Activated naive CD8-positive, alpha-beta T cell treated with anti-CD3 and anti-CD28 coated beads, Interleukin-2, amount 50 U/mL, for 24 hours (primary cell): ENCODE data around the gene RBMS3.

Source experiments
- ATAC-seq: fragments of 150-1000 bp; cut with Tn5 transposase; one replicate; pipeline ENCODE4 v1.10.0; 2021
- DNase-seq: peaks from one replicate; pipeline ENCODE4 v3.0.0; 2021
- H3K27ac Mint-ChIP-seq: one replicate; pipeline ENCODE4 v1.8.0; 2021; ENCODE audit warnings: mild to moderate bottlenecking, mixed read lengths
- H3K27me3 Mint-ChIP-seq: one replicate; pipeline ENCODE4 v1.8.0; 2021; ENCODE audit warnings: mixed read lengths
- H3K36me3 Mint-ChIP-seq: one replicate; pipeline ENCODE4 v1.8.0; 2021; ENCODE audit warnings: low read depth, mixed read lengths
- H3K4me1 Mint-ChIP-seq: one replicate; pipeline ENCODE4 v1.8.0; 2021; ENCODE audit warnings: mixed read lengths
- H3K4me3 Mint-ChIP-seq: one replicate; pipeline ENCODE4 v1.8.0; 2021; ENCODE audit warnings: mild to moderate bottlenecking, moderate library complexity, mixed read lengths
- H3K9me3 Mint-ChIP-seq: one replicate; pipeline ENCODE4 v1.8.0; 2021; ENCODE audit warnings: mixed read lengths

RBMS3 gene

GRCh38 chr3:29612536-29612935, 331.7 kb downstream of the RBMS3 start:
- H3K4me1 Mint-ChIP-seq = no peaks in the 10 kb centered on the region
- H3K4me3 Mint-ChIP-seq = no peak overlapping the region
- no peaks in the 10 kb centered on the region for H3K36me3 Mint-ChIP-seq
- peaks cover 5% of the 10 kb centered on the region for H3K9me3 Mint-ChIP-seq
- no peak for ATAC-seq
- H3K27me3 Mint-ChIP-seq = no peaks in the 10 kb centered on the region
- no peak overlapping the region for H3K27ac Mint-ChIP-seq
- no peak for DNase-seq

DNA sequence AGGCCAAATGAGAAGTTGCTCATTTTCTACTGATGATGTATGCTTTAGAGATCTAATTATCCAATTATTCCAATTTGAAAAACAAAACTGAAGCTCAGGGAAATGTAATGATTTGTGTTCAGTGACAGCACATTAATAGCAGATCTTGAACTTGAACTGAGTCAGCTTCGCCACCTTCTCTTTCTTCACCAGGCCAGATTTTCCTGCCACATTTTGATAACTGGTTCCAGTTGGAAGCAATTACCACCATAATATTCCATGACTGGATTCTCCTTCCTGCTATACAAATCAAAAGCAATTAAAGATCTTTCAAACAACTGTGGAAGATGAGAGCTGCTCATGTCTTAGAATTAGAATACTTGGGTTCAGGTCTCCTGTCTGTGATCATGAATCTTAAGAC, 334.1 kb downstream of the RBMS3 start:
- DNase-seq (no peak), ATAC-seq (no peak)
- no peak overlapping the region for H3K27ac Mint-ChIP-seq
- H3K4me1 Mint-ChIP-seq = no peaks in the 10 kb centered on the region
- H3K9me3 Mint-ChIP-seq = peaks cover 5% of the 10 kb centered on the region
- H3K27me3 Mint-ChIP-seq = no peaks in the 10 kb centered on the region
- no peaks in the 10 kb centered on the region for H3K36me3 Mint-ChIP-seq
- H3K4me3 Mint-ChIP-seq = no peak overlapping the region

DNA sequence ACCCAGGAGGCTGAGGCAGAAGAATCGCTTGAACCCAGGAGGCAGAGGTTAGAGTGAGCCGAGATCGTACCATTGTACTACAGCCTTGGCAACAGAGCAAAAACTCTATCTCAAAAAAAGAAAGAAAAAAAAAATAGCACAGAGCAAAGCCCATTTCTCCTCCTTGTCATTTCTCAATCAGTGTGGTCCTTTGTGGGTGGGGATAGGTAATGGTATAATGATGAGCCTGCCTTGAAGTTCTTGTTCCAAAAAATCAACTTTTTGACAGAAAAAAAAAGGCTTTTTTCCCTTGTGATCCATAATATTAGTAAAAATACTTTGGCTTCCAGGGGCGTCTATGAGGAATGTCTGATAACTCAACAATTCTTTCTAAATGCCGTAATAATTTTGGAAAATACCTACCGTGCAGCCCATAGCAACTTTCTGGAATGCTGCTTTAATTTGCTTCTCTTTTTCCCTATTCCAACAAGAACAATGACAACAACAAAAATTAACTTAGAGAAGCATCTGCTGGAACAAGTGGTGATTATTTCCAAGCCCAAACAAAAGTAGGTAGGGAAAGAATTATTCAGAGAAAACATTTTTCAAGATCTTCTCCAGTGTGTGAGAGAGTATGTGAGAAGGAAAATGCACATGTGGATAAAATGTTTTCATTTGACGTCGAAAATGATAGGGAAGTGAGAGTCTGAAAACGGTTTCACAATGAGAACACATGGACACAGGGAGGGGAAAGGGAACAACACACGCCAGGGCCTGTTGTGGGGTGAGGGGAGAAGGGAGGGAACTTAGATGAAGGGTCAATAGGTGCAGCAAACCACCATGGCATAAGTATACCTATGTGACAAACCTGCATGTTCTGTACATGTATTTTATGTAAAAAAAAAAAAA, 337.8 kb downstream of the RBMS3 start:
- ATAC-seq (no peak), DNase-seq (no peak)
- Mint-ChIP-seq H3K4me3 (no peak overlapping the region), H3K27me3 (peaks cover 2% of the 10 kb centered on the region), H3K9me3 (peaks cover 5% of the 10 kb centered on the region), H3K36me3 (no peaks in the 10 kb centered on the region), H3K27ac (no peak overlapping the region), H3K4me1 (no peaks in the 10 kb centered on the region)

DNA sequence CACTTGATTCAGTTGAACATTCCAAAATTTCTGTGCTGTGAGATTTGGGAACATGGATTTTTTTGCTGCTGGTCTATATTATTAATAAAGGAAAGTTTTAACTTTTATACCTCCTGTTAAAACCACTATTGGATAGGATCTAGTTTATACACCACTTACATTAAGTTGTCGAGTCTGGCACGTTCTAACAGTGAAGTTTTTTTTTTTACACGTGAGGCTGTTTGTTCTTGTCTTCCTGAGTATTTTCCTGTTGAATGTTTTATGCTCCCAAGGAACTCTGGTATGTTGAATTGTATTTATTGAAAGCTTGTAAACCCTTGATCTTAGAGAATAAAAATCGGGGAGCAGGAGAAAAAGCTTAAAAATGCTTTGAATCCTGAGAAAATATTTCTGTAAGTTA, 338.8 kb downstream of the RBMS3 start:
- Mint-ChIP-seq H3K4me1 (no peaks in the 10 kb centered on the region), H3K27ac (no peak overlapping the region), H3K27me3 (peaks cover 2% of the 10 kb centered on the region), H3K9me3 (peaks cover 5% of the 10 kb centered on the region), H3K36me3 (no peaks in the 10 kb centered on the region), H3K4me3 (no peak overlapping the region)
- ATAC-seq (no peak), DNase-seq (no peak)

DNA sequence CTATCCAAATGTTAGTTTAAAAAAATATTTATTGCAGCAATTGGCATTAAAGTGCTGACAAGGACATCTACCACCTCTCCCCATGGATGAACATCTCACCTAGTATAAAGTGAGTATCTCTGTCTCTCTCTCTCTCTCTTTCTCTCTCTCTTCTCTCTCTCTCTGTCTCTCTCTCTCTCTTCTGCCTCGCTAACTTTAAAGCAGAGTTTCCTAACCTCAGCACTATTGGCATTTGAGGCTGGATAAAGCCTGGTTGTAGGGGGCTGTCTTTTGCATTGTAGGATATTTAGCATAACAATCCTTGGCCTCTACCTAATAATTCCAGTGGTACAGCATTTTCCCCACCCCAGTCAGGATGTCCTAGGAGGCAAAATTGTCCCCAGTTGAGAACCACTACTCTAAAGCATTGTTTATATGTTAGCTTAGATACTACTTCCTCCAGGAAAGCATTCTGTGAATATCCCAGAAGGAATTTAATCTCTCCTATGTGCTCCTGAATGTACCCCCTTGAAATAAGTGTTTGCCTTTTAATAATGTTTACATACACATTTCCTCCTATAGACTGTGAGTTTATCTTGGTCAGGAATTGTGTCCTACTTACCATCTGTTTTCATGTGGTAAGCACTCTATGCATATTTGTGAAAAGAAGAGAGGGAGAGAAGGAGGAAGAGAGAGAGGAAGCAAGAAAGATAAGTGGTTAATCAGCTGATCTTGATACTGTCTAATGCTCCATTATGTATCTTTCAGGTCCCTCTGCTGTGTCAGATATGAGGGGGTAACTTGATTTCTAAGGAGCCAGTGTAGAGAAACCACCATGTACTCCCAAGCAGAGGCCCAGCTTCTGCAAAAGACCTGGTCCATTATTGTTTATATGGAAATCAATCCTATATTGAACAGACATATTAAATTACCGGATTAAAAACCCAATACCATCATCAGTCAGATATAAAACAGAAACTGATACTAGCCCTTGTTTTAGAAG, 346.6 kb downstream of the RBMS3 start:
- Mint-ChIP-seq H3K36me3 (no peaks in the 10 kb centered on the region), H3K9me3 (no peaks in the 10 kb centered on the region), H3K27me3 (peaks cover 2% of the 10 kb centered on the region), H3K27ac (no peak overlapping the region), H3K4me3 (no peak overlapping the region), H3K4me1 (no peaks in the 10 kb centered on the region)
- ATAC-seq = no peak
- DNase-seq = no peak

DNA sequence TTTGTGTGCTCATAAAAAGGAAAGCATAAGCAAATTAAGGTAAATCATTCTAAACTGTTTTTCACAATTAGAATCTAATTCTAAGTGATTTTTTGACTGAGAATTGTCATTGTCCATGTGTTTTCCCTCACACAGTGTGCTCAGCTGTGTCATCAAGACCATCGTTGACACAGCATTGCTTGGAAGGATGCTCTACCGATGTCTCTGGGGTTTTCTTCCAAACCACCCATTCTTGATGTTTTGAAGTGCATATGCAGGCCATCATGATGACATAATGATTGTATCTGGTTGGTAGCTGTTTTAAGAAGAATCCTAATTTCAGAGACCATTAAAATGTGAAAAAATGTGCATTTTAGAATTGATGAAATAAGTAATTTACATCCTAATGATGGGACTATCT, 347.9 kb downstream of the RBMS3 start:
- DNase-seq (no peak), ATAC-seq (no peak)
- no peaks in the 10 kb centered on the region for H3K27me3 Mint-ChIP-seq
- H3K27ac Mint-ChIP-seq = no peak overlapping the region
- no peaks in the 10 kb centered on the region for H3K4me1 Mint-ChIP-seq
- H3K9me3 Mint-ChIP-seq = no peaks in the 10 kb centered on the region
- H3K4me3 Mint-ChIP-seq = no peak overlapping the region
- no peaks in the 10 kb centered on the region for H3K36me3 Mint-ChIP-seq

DNA sequence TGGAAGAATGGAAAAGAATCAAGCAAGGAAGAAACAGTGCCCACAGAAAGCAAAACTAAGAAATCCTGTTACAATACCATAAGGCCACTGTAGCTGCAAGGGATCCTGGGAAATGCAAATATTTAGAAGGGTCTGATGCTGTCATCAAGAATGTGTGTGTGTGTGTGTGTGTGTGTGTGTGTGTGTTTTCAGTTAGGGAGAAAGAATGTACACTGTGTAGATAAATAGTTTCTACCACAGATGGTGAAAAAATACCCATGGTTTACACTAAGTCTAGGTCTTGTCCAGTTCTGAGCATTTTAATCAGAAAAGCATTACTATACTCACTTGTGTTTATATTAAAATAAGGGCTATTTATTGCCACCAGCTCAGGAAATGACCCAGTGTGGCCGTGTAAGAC, 355.0 kb downstream of the RBMS3 start:
- no peak overlapping the region for H3K4me3 Mint-ChIP-seq
- ATAC-seq (no peak), DNase-seq (no peak)
- no peaks in the 10 kb centered on the region for H3K36me3 Mint-ChIP-seq
- no peaks in the 10 kb centered on the region for H3K4me1 Mint-ChIP-seq
- H3K27me3 Mint-ChIP-seq = no peaks in the 10 kb centered on the region
- H3K9me3 Mint-ChIP-seq = no peaks in the 10 kb centered on the region
- H3K27ac Mint-ChIP-seq = no peak overlapping the region

DNA sequence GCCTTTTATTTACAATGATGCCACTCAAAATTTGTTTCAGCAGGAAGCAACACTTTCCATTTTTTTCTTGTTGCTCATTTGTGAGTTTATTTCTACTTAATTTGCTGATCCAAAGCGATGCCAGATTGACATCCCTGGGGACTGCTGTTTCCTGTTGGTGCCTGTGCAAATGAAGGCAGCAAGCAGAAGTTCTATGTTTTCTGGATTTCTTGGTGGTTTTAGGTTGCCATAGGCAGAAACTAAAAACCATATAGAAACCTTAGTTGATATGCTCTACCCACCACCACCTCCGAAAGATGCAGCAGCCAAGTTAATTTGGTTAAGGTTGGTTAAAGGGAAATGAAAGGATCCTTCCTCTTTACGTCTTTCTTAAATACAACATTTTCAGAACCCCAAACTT, 356.2 kb downstream of the RBMS3 start:
- Mint-ChIP-seq H3K27me3 (no peaks in the 10 kb centered on the region), H3K4me3 (no peak overlapping the region), H3K36me3 (no peaks in the 10 kb centered on the region), H3K9me3 (no peaks in the 10 kb centered on the region), H3K4me1 (no peaks in the 10 kb centered on the region), H3K27ac (no peak overlapping the region)
- no peak for DNase-seq
- no peak for ATAC-seq

GRCh38 chr3:29639578-29640290, 358.9 kb downstream of the RBMS3 start:
- Mint-ChIP-seq H3K27ac (no peak overlapping the region), H3K4me3 (no peak overlapping the region), H3K27me3 (no peaks in the 10 kb centered on the region), H3K9me3 (peaks cover 4% of the 10 kb centered on the region), H3K4me1 (no peaks in the 10 kb centered on the region), H3K36me3 (no peaks in the 10 kb centered on the region)
- DNase-seq (no peak), ATAC-seq (no peak)

- Mint-ChIP-seq H3K27me3 (no peaks in the 10 kb centered on the region), H3K36me3 (no peaks in the 10 kb centered on the region), H3K9me3 (peaks cover 4% of the 10 kb centered on the region), H3K27ac (no peak overlapping the region), H3K4me3 (no peak overlapping the region), H3K4me1 (no peaks in the 10 kb centered on the region)
- DNase-seq (no peak), ATAC-seq (no peak)
These were observed 361.6 kb downstream of the RBMS3 start for GRCh38 chr3:29642393-29643033.

DNA sequence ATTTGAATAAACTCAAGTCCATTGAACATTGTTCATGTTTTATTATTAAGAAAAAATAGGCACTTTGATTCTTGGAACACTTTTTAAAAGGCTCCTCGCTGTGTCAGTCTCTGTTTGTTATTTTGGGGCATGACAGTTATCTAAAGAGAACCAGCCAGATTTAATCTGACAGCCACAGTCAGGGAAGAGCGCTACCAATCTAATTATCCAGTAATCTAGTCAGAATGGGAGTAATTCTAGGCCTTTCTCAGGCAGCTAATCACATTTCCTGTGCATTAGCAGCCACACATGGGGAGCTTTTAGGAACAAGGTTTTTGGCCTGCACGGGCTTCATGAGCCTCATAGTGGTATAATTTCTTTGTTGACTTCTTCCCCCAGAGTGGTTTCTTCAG, 362.2 kb downstream of the RBMS3 start:
- ATAC-seq (no peak), DNase-seq (no peak)
- H3K36me3 Mint-ChIP-seq = no peaks in the 10 kb centered on the region
- no peaks in the 10 kb centered on the region for H3K27me3 Mint-ChIP-seq
- H3K9me3 Mint-ChIP-seq = peaks cover 4% of the 10 kb centered on the region
- H3K27ac Mint-ChIP-seq = no peak overlapping the region
- H3K4me1 Mint-ChIP-seq = no peaks in the 10 kb centered on the region
- no peak overlapping the region for H3K4me3 Mint-ChIP-seq

- H3K4me3 Mint-ChIP-seq = no peak overlapping the region
- no peaks in the 10 kb centered on the region for H3K36me3 Mint-ChIP-seq
- H3K27me3 Mint-ChIP-seq = no peaks in the 10 kb centered on the region
- H3K4me1 Mint-ChIP-seq = no peaks in the 10 kb centered on the region
- peaks cover 4% of the 10 kb centered on the region for H3K9me3 Mint-ChIP-seq
- no peak for ATAC-seq
- no peak for DNase-seq
- H3K27ac Mint-ChIP-seq = no peak overlapping the region
These were observed 363.4 kb downstream of the RBMS3 start for GRCh38 chr3:29644261-29644660.

DNA sequence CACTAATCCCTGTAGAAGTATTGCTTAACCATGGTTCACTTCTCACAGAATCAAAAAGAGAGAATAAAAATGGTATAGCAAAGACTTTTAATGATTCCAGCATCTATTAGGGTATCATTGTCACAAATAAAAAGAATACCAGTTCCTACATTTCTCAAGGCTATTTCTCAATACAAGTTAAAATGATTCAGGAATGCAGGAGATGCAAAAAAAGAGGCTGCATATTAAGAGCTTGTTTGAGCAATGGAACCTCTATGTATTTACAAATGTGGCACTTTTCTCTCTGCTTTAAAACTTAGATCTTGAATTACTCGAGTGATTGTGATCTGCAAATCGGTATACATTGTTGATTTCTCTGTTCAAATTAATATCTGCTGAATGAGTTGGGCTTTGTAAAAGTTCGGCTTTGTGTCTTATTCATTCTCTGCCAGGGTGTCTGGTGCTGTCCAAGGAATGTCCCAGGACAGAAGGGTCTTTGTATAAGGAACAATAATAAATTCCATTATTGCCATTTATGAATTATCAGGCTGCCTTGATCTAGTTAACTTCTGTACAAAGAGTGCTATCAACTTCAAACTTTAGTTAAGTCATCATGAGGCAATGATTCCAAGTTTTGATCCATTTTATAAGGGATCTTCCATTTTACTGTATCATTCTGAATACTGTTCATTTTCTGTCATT, 364.2 kb downstream of the RBMS3 start:
- H3K36me3 Mint-ChIP-seq = no peaks in the 10 kb centered on the region
- DNase-seq (no peak), ATAC-seq (no peak)
- no peaks in the 10 kb centered on the region for H3K4me1 Mint-ChIP-seq
- H3K27ac Mint-ChIP-seq = no peak overlapping the region
- peaks cover 4% of the 10 kb centered on the region for H3K9me3 Mint-ChIP-seq
- no peaks in the 10 kb centered on the region for H3K27me3 Mint-ChIP-seq
- H3K4me3 Mint-ChIP-seq = no peak overlapping the region

- no peak overlapping the region for H3K27ac Mint-ChIP-seq
- no peaks in the 10 kb centered on the region for H3K4me1 Mint-ChIP-seq
- no peaks in the 10 kb centered on the region for H3K36me3 Mint-ChIP-seq
- H3K4me3 Mint-ChIP-seq = no peak overlapping the region
- no peaks in the 10 kb centered on the region for H3K27me3 Mint-ChIP-seq
- DNase-seq (no peak), ATAC-seq (no peak)
- H3K9me3 Mint-ChIP-seq = peaks cover 4% of the 10 kb centered on the region
These were observed 365.2 kb downstream of the RBMS3 start for GRCh38 chr3:29646043-29646442.
